Ascending aorta (tissue), 2 donors: ENCODE measurements around the gene KCNQ1. TPM values are rescaled to one million over a fixed set of nuclear protein-coding genes. Genes with fewer than 3 reads are reported as not detected.

Experiments
- DNase-seq, 2 donors: peaks; one replicate each; pipeline ENCODE4 v3.0.0-alpha.2; 2019; ENCODE audit warnings: low spot score in 2 of 2
- H3K27ac ChIP-seq, 2 donors: fragments of 200-600 bp; sonication (generic); one replicate each; pipeline ENCODE4 v1.5.1; 2016 to 2017; ENCODE audit warnings: mild to moderate bottlenecking in 1 of 2
- H3K27me3 ChIP-seq: fragments of 200-600 bp; sonication (generic); one replicate; pipeline ENCODE4 v1.5.1; 2017
- H3K36me3 ChIP-seq, 2 donors: fragments of 200-600 bp; sonication (generic); one replicate each; pipeline ENCODE4 v1.5.1; 2016
- H3K4me1 ChIP-seq, 2 donors: fragments of 200-600 bp; sonication (generic); one replicate each; pipeline ENCODE4 v1.5.1; 2016 to 2017; ENCODE audit warnings: mild to moderate bottlenecking in 1 of 2
- H3K4me3 ChIP-seq, 2 donors: fragments of 200-600 bp; sonication (generic); one replicate each; pipeline ENCODE4 v1.5.1; 2016 to 2017; ENCODE audit warnings: mild to moderate bottlenecking in 1 of 2
- H3K9me3 ChIP-seq, 2 donors: fragments of 200-600 bp; sonication (generic); one replicate each; pipeline ENCODE4 v1.5.1; 2016
- intact Hi-C: fragments of 100-400 bp; cut with DNase I; formaldehyde crosslinking; loops from one replicate; pipeline ENCODE4 v1.15.1; 2023
- total RNA-seq: library from RNA; depleted of rRNA; stranded (reverse); fragments of >200 nt; gene quantifications from one replicate; pipeline ENCODE4 v1.1.0, GENCODE V29; 2016
- TF ChIP-seq, protein P1 (sequence below), 3 experiments: fragments of 200-600 bp in 2 of 3; fragments of 450-650 bp in 1 of 3; sonication (generic) in 2 of 3; IDR thresholded peaks; one replicate each; pipeline ENCODE4 v1.5.1; 2016 to 2019; ENCODE audit warnings: antibody characterized with exemption in 3 of 3, mild to moderate bottlenecking in 1 of 3, moderate library complexity in 1 of 3

The KCNQ1 gene
- total RNA-seq, 1 donor from 2014 or later, result 2.3 TPM

DNA sequence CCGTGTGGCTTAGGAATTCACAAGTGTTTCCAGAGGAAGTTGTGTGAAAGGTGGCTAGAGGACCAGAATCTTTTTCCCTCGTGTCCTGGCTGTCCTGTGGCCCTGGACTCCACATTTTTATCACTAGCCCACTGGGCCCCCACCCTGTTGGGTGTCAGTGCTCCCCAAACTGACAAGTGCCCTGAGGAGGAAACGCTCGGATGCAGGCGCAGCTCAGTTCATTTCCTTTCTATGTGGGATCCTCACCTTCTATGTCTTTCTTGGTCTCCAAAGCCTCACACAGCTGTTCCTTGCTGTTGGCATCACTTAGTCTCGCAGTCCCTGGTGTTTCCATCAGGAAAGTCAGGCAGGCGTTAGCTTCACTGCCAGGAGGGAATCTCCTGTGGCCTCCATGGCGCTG, 323.0 kb downstream of the KCNQ1 start:
- Histone ChIP-seq H3K27ac (no peak overlapping the region), H3K36me3 (no peaks in the 10 kb centered on the region), H3K27me3 (no peaks in the 10 kb centered on the region), H3K4me3 (no peak overlapping the region), H3K9me3 (no peaks in the 10 kb centered on the region), H3K4me1 (no peaks in the 10 kb centered on the region)
- intact Hi-C loops, result no loop called here
- TF ChIP-seq, protein P1, sequence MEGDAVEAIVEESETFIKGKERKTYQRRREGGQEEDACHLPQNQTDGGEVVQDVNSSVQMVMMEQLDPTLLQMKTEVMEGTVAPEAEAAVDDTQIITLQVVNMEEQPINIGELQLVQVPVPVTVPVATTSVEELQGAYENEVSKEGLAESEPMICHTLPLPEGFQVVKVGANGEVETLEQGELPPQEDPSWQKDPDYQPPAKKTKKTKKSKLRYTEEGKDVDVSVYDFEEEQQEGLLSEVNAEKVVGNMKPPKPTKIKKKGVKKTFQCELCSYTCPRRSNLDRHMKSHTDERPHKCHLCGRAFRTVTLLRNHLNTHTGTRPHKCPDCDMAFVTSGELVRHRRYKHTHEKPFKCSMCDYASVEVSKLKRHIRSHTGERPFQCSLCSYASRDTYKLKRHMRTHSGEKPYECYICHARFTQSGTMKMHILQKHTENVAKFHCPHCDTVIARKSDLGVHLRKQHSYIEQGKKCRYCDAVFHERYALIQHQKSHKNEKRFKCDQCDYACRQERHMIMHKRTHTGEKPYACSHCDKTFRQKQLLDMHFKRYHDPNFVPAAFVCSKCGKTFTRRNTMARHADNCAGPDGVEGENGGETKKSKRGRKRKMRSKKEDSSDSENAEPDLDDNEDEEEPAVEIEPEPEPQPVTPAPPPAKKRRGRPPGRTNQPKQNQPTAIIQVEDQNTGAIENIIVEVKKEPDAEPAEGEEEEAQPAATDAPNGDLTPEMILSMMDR (IDR thresholded peaks at IDR 0.05), result no peak
- DNase-seq, result peak in 1 of 2 donors; percentile 30

DNA sequence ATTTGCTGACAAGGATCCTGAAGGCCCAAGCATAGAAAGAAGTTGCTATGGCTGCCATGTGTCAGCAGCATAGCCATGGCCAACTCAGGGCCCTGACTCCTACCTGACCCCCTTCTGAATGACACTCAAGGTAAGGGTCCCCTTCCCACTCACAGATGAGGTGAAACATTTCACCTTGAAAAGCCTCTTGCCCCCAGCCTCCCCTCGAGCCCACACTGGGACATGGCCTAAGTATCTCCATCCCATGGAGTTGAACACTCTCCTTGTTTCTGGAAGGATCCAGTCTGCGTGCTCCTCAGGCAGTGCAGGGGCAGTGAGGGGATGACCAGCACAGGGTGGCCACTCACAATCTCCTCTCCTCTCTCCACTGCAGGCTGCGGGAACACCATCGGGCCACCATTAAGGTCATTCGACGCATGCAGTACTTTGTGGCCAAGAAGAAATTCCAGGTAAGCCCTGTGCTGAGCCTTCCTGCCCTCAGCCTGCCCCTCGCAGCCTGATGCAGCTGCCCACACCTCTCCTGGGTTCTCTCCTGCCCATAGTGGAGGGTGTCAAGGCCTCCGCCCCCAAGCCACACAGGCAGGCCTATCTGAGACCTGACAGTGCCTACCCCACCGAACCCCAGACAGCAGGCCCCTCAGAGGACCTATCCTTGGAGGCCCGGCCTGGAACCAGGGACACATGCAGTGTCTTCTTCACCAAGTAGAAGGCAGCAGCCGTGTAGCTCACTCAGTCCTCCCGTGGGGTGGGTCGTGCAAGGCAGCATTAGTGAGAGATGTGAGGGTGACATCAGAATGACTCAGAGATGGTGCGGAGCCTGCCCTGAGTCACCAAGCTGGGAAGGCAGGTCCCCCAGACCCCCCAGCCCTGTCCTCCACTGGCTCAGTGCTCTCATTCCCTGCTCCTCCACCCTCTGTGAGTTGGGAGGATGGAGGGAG, 323.9 kb downstream of the KCNQ1 start:
- Histone ChIP-seq H3K27ac (no peak overlapping the region), H3K36me3 (no peaks in the 10 kb centered on the region), H3K4me1 (no peaks in the 10 kb centered on the region), H3K4me3 (no peak overlapping the region), H3K9me3 (no peaks in the 10 kb centered on the region), H3K27me3 (no peaks in the 10 kb centered on the region)
- DNase-seq, result peak; percentile 6 to 57
- TF ChIP-seq, protein P1 (IDR thresholded peaks at IDR 0.05), result no peak
- intact Hi-C loops, result no loop called here

GRCh38 chr11:2769409-2770095, 324.7 kb downstream of the KCNQ1 start:
- H3K27ac ChIP-seq, result no peak overlapping the region
- intact Hi-C loops, result no loop called here

GRCh38 chr11:2770096-2770751, 325.4 kb downstream of the KCNQ1 start:
- Histone ChIP-seq H3K27me3 (no peaks in the 10 kb centered on the region), H3K4me3 (no peak overlapping the region), H3K36me3 (no peaks in the 10 kb centered on the region), H3K9me3 (no peaks in the 10 kb centered on the region), H3K4me1 (no peaks in the 10 kb centered on the region), H3K27ac (no peak overlapping the region)
- DNase-seq, result peak in 1 of 2 donors; percentile 47
- intact Hi-C loops, result no loop called here
- TF ChIP-seq, protein P1 (IDR thresholded peaks at IDR 0.05), result no peak

More at GRCh38 chr11:2769409-2770095, 324.7 kb downstream of the KCNQ1 start:
- DNase-seq, result peak; percentile 6 to 47
- Histone ChIP-seq H3K4me1 (no peaks in the 10 kb centered on the region), H3K9me3 (no peaks in the 10 kb centered on the region), H3K27me3 (no peaks in the 10 kb centered on the region), H3K4me3 (no peak overlapping the region), H3K36me3 (no peaks in the 10 kb centered on the region)
- TF ChIP-seq, protein P1 (IDR thresholded peaks at IDR 0.05), result no peak

- Histone ChIP-seq H3K9me3 (no peaks in the 10 kb centered on the region), H3K27ac (no peak overlapping the region), H3K36me3 (no peaks in the 10 kb centered on the region), H3K4me1 (no peaks in the 10 kb centered on the region), H3K4me3 (no peak overlapping the region), H3K27me3 (no peaks in the 10 kb centered on the region)
- peak in 1 of 2 donors; percentile 30 for DNase-seq
- TF ChIP-seq, protein P1 (IDR thresholded peaks at IDR 0.05), result no peak
- intact Hi-C loops, result no loop called here
Observed at GRCh38 chr11:2770761-2771301, 326.0 kb downstream of the KCNQ1 start.
